ENCODE data around the gene SMTN. TPM values are rescaled to one million over a fixed set of nuclear protein-coding genes. Genes with fewer than 3 reads are reported as not detected.
"Not testable (repeated sequence)": the region's sequence is repeated elsewhere in the genome, so short reads cannot be mapped to it uniquely, and the experiment has no call there.

Gene SMTN
- total RNA-seq, 1 experiment from 2014 or later, result 170 TPM

- not testable (repeated sequence) for DNase-seq (ENCODE audit: low read depth)
Measured at GRCh38 chr22:31073125-31073524, 8.0 kb upstream of the SMTN start.

- DNase-seq (ENCODE audit: low read depth), result peak; percentile 67
Measured at GRCh38 chr22:31073545-31074145, 7.5 kb upstream of the SMTN start.

GRCh38 chr22:31075961-31076360, 5.2 kb upstream of the SMTN start:
- DNase-seq (ENCODE audit: low read depth), result no peak

DNA sequence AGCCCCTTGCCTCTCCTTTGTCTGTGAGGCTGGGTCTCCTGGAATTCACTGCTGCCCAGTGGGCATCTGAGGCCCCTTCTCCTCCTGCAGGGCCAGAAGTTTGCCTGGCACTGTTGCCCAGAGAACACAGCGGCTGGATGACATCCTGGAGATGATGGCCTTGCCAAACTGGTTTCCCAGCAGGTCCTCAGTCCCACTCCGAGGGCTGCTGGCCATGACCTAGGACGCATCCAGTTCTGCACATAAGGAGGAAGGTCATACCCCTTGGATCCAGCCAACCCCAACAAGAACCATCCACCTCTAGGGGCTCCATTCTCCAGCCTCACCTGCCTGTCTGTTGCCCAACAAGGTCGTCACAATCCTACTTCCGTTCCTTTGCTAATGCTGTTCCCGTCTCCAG, 3.4 kb upstream of the SMTN start:
- DNase-seq (ENCODE audit: low read depth), result no peak

DNA sequence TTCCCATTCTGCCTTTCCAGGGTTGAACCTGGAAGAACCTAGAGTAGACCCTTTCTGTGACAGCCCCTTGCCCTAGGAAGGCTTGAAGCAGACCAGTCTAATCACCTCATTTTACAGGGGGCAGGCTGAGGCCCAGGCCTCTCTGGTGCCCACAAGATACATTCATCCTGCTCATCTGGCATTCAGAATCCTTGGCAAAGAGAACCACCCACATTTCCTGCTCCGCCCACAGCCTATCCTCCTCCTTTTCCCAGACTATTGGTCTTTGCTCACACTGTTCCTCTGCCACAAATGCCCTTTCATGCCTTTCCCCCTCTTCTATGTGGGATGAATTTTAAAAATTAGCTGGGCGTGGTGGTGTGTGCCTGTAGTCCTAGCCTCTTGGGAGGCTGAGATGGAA, 2.7 kb upstream of the SMTN start:
- not testable (repeated sequence) for DNase-seq (ENCODE audit: low read depth)

DNA sequence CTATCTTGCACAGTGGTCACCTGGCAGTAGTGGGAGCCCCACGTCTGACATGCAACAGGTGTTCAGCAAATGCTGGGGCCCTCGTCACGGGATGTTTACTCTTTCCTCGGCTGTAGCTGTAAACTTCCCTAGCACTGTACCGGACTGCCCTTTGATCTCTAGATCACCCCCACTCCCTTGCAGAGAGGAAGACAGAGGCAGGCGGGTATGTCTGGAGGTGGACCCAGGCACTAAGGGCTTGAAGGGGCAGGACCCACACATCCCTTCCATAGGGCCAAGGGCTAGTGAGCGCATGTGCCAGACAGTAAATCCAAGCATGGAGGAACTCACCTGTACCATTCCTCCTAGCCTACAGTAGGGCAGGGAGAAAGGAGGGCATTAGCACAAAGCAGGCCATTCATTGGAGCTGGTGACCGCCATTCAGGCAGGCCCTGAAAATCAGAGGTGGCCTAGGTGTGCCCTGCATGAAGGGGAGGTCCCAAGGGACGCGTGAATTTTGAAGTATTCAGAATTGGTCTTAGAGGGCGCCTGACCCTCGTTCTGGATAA, 1.9 kb upstream of the SMTN start:
- DNase-seq (ENCODE audit: low read depth), result no peak

GRCh38 chr22:31080164-31080847, 812 bp upstream of the SMTN start:
- no peak for DNase-seq (ENCODE audit: low read depth)

DNA sequence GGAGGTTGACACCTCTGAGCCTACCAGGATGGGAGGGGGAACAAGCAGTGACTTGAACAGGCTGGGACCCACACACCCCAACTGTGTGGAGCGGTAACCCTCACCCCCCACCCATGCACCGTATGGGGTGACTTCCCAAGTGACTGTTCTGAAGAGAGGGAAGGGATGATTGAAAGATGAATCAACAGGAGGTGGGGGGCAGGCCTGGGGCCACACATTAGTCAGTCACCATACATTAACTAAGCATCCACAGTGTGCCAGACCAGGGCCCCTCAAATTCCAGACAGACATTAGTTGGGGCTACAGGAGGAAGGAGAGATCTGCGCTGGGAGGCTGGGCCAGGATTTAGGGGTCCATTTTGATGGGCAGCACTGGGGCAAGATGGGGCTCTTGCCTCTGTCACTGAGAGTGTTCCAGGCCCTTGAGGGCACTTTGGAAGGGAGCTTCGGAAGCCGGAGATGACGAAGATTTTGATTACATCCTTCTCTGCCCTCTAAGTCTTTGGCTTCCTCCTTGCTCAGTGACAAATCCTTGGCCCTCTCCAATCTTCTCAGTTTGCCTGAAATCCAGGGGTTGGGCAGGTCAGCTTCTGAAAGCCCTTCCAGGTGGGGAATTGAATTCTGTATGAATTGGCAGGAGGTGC, 966 bp downstream of the SMTN start:
- no peak for DNase-seq (ENCODE audit: low read depth)

- peak; percentile 51 for DNase-seq (ENCODE audit: low read depth)
Measured at GRCh38 chr22:31082606-31083376, 1.7 kb downstream of the SMTN start.

- no peak for DNase-seq (ENCODE audit: low read depth)
Measured at GRCh38 chr22:31083377-31083768, 2.3 kb downstream of the SMTN start.

DNA sequence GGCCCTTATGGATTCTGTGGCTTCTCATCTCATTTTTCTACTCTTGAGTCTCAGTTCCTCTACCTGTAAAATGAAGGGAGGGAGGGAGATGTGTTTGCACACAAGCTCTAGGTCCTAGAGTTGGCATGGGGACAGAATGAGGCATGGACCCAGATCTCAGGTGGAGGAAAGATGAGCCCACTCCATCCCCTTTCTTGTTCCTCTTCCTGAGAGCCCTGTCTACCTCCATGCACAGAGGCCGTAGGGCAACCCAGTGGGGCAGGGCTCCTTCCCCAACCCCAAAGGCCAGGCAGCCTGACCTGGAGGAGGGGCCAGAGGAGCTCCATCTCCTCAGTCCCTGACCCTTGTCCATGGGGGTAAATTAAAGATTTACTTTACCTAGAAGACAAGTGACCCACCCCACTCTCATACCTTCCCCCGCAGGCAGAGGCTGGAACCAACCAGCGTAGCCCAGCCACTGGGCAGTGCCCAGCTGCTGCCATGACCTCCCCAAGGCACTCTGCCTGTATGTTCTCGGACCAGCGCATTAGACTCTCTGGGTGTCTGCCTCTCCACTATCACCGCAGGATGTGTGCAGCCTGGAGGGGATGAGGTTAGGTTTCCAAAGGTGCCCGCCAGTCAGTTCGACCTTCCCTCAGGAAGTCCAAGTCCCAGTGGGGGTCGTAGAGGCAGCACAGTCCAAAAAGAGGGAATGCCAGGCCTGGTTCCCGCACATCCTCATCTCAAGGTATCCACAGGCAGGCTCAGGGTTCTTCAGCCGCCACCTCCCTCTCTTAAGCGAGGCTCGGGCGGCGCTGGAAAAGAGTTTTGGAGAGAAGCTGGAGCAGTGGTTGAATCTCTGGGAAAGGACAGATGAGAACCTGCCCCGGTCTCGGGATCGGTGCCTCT, 3.0 kb downstream of the SMTN start:
- no peak for DNase-seq (ENCODE audit: low read depth)

DNA sequence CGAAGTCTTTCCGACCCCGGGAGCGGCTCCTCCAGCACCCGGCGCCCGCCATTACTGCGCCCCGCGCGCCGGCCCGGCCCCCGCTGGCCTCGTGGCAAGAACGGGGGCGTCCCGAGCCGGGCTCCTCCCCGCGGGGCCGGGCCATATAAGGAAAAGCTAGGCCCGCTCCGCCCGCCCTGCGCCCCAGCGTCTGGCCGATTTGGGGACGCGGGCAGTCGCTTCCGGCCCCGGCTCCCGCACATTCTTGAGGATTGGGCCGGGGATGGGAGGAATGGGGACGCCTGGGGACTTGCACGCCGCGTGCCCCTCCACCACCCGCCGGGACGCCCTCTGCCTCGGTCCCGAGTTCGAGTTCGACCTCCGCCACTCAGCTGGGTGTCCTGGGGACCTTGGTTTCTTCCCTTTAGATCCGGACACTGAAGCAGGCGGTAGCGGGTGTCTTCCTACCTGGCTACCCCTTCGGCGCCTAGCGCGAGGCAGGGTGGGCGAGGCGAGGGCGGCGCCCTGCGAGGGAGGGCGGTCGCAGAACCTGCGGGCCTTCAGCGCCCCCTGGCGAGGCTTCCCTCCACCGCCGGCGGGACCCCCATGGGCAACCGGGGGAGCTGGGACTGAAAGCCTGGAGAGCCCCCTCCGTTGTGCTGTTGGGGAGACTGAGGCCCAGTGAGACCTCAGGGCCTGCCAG, 3.8 kb downstream of the SMTN start:
- peak; percentile 76 for DNase-seq (ENCODE audit: low read depth)

- no peak for DNase-seq (ENCODE audit: low read depth)
Measured at GRCh38 chr22:31085493-31085824, 4.3 kb downstream of the SMTN start.

DNA sequence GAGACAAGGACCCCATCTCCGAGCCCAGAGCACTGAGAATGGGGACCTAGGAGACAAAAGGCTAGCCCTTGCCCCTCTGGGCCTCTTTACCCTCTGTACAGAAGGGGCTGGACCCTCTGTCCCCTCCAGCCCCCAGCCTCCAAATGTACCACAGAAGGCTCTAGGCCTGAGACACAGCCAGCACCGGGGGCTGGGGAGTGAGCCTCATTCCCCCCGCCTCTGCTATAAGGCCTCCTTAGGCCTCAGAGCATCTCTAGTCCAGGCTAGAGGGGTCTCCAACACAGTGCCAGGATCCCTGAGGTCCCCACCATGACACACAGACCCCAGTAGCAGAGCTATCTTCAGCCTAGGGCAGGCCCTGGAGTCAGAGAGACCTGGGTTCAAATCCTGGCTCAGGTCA, 4.8 kb downstream of the SMTN start:
- DNase-seq (ENCODE audit: low read depth), result no peak

DNA sequence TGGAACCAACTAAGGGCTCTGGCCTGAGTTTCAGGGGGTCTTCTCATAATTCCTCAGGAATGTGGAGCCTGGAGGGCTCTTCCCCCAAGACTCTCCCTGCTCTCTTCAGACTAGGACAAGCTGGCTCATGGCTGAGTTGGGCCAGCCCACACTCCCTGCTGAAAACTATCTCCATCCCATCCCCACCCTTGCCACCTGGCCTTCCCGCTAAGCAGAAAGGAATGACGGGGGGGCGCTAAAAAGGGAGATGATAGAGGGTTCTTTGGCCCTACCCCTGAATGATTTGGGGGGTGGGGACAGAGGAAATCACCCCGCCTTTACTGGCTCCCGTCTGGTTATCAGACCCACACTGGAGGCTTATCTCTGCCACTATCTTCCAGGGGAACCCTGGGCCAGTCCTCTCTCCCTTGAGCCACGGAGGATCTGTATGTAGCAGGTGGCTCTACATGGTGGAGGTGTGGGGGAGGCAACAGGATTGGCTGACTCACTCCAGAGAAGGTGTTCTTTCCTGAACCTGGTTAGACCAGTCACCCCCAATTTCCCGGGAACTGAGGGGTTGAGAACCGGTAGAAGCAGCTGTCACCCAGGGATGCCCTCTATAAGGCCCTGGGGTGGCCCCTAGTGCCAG, 5.7 kb downstream of the SMTN start:
- DNase-seq (ENCODE audit: low read depth), result no peak

GRCh38 chr22:31087744-31088215, 6.7 kb downstream of the SMTN start:
- DNase-seq (ENCODE audit: low read depth), result no peak

- no peak for DNase-seq (ENCODE audit: low read depth)
Measured at GRCh38 chr22:31088233-31088986, 7.3 kb downstream of the SMTN start.

DNA sequence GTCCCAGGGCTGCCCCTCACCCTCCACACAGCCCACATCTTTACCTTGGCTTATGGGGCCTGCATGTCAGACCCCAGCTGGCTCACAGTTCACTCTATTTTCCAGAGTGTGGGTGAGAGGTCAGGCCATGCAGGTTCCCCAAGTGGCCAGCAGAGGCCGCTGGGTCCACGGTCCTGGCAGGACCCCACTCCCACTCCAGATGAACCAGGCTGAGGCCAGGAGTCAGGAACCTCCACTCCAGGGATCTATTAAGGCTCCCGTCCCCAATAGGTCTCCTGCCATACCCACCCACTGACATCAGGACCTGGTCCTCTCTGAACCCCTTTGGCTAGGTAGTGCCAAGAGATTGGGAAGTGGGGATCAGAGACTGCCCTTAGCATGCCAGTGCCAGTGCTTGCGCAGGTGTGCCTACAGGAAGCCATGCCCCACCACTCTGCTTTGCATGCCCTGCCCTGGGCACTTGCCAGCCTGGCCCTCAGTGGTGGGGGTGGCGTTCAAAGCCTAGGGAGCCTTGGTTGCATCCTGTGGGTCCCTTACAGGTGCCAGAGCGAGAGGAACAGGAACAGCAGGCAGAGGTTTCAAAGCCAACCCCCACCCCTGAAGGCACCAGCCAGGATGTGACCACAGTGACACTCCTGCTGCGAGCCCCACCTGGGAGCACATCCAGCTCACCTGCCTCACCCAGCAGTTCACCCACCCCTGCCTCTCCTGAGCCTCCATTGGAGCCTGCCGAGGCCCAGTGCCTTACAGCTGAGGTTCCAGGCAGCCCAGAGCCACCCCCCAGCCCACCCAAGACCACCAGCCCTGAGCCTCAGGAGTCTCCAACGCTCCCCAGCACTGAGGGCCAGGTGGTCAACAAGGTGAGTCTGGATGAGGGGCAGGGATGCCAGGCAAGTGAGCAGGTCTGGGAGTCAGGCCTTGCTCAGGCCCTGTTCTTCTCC, 8.3 kb downstream of the SMTN start:
- DNase-seq (ENCODE audit: low read depth), result no peak

All from LHCN-M2 (cell line).